ENCODE measurements around the gene B3GNT7.

The B3GNT7 gene

DNA sequence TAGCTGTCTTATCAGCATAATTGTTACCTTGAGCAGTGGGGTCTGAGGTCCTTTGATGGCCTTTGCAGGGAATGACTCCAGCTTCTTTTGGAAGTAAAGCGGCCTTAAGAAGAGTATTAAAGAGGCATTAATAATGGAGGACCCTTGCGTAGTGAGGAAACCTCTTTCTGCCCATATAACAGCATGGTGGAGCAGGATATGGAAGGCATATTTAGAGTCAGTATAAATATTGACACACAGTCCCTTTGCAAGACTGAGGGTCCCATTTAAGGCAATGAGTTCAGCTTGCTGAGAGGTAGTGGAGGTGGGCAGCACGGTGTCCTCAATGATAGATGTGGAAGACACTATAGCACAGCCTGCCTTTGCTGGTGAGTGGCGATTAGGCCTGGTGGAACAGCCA lies 36.1 kb downstream of the B3GNT7 start:
- H3K36me3 ChIP-seq (ENCODE audit: control insufficient read depth in 2 of 2, insufficient read depth in 1 of 2, low read length in 2 of 2): no peaks in the 10 kb centered on the region
- ChIA-PET CTCF (interaction anchor here (1.2 to 1.3 kb wide), 2 partner anchors 17 to 19 kb away, joined by 3 to 4 read pairs; no protein-coding TSS in a partner anchor), POLR2A (no interaction called here)
- no peaks in the 10 kb centered on the region for H3K9me3 ChIP-seq (ENCODE audit: control insufficient read depth, insufficient read depth, low read depth, low read length)
- no peaks in the 10 kb centered on the region for H3K4me1 ChIP-seq (ENCODE audit: control insufficient read depth, insufficient read depth, low read length)
- TF ChIP-seq KLF7 (tag by site-specific recombination; IDR thresholded peaks at IDR 0.05; ENCODE audit: borderline replicate concordance): no peak
- TF ChIP-seq, protein P1, sequence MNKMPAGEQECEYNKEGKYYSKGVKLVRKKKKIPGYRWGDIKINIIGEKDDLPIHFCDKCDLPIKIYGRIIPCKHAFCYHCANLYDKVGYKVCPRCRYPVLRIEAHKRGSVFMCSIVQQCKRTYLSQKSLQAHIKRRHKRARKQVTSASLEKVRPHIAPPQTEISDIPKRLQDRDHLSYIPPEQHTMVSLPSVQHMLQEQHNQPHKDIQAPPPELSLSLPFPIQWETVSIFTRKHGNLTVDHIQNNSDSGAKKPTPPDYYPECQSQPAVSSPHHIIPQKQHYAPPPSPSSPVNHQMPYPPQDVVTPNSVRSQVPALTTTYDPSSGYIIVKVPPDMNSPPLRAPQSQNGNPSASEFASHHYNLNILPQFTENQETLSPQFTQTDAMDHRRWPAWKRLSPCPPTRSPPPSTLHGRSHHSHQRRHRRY (tag by site-specific recombination; IDR thresholded peaks at IDR 0.05): no peak
- no peak for TF ChIP-seq SP3 (tag by site-specific recombination; IDR thresholded peaks at IDR 0.05)
- TF ChIP-seq ZNF529 (tag by site-specific recombination; IDR thresholded peaks at IDR 0.05; ENCODE audit: insufficient replicate concordance): no peak
- TF ChIP-seq, protein P2, sequence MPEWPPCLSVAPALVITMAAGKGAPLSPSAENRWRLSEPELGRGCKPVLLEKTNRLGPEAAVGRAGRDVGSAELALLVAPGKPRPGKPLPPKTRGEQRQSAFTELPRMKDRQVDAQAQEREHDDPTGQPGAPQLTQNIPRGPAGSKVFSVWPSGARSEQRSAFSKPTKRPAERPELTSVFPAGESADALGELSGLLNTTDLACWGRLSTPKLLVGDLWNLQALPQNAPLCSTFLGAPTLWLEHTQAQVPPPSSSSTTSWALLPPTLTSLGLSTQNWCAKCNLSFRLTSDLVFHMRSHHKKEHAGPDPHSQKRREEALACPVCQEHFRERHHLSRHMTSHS (tag by site-specific recombination; IDR thresholded peaks at IDR 0.05): no peak
- TF ChIP-seq ZNF600 (tag by site-specific recombination; IDR thresholded peaks at IDR 0.05): peak; percentile 93
- TF ChIP-seq, protein P3, sequence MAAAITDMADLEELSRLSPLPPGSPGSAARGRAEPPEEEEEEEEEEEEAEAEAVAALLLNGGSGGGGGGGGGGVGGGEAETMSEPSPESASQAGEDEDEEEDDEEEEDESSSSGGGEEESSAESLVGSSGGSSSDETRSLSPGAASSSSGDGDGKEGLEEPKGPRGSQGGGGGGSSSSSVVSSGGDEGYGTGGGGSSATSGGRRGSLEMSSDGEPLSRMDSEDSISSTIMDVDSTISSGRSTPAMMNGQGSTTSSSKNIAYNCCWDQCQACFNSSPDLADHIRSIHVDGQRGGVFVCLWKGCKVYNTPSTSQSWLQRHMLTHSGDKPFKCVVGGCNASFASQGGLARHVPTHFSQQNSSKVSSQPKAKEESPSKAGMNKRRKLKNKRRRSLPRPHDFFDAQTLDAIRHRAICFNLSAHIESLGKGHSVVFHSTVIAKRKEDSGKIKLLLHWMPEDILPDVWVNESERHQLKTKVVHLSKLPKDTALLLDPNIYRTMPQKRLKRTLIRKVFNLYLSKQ (tag by site-specific recombination; IDR thresholded peaks at IDR 0.05; ENCODE audit: borderline replicate concordance): no peak
- no peak overlapping the region for H3K27ac ChIP-seq (ENCODE audit: extremely low read depth, low read depth, low read length)
- no peak overlapping the region for H3K4me3 ChIP-seq (ENCODE audit: low read depth, low read length)

DNA sequence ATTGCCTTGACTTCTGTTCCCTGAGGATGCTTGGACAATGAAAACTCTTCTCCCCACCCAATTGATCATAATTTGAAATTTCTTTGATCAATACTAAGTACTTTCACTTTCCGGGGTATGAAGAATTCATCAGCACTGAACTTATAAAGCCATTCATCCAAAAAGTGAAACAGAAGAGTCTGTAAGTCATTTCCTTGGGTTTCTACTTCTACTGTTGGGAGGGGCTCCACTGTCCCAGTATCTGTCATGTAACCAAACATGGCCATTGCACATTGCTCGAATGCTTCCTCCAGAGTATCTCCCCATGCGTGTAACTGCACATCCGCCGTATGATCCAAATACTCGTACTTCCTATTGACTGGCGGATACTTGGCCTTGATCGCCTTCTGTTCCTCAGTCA lies 38.5 kb downstream of the B3GNT7 start:
- H3K4me3 ChIP-seq (ENCODE audit: low read depth, low read length): no peak overlapping the region
- H3K36me3 ChIP-seq (ENCODE audit: control insufficient read depth in 2 of 2, insufficient read depth in 1 of 2, low read length in 2 of 2): no peaks in the 10 kb centered on the region
- H3K4me1 ChIP-seq (ENCODE audit: control insufficient read depth, insufficient read depth, low read length): no peaks in the 10 kb centered on the region
- no peaks in the 10 kb centered on the region for H3K9me3 ChIP-seq (ENCODE audit: control insufficient read depth, insufficient read depth, low read depth, low read length)
- ChIA-PET POLR2A (no interaction called here), CTCF (interaction anchor here (0.7 kb wide), 1 partner anchor 18 kb away, joined by 3 read pairs; no protein-coding TSS in a partner anchor)
- no peak overlapping the region for H3K27ac ChIP-seq (ENCODE audit: extremely low read depth, low read depth, low read length)
- TF ChIP-seq TRIM28 (IDR thresholded peaks at IDR 0.05; ENCODE audit: borderline replicate concordance, low read length): no peak
- TF ChIP-seq ZNF843 (tag by site-specific recombination; IDR thresholded peaks at IDR 0.05): no peak
- no peak for TF ChIP-seq ZNF335 (tag by site-specific recombination; conservative IDR thresholded peaks at IDR 0.05)
- TF ChIP-seq ZNF664 (tag by site-specific recombination; IDR thresholded peaks at IDR 0.05): no peak
- TF ChIP-seq, protein P2 (tag by site-specific recombination; IDR thresholded peaks at IDR 0.05): no peak
- no peak for TF ChIP-seq ZBTB8A (tag by site-specific recombination; IDR thresholded peaks at IDR 0.05)
- no peak for TF ChIP-seq ZNF521 (tag by site-specific recombination; IDR thresholded peaks at IDR 0.05)

DNA sequence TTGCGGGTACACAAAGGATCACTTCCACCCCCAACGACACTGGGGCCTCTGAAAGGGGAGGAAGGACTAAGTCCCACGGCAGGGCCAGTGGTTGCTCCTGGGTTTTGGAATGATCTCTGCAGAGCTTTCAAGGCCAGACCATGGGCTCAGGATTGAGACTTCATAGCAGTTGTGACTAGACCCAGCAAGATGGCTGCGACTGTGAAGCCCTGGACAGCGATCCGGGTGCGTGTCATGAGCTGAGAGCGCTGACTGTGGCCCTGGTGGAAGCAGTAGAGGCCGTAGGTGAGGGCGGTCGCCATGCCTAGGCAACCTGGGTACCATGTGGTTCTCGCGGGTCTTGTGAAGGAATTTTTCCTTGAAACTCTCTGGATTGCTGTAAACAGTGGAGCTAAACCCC lies 41.4 kb downstream of the B3GNT7 start:
- Histone ChIP-seq H3K27ac (ENCODE audit: extremely low read depth, low read depth, low read length) (no peak overlapping the region), H3K9me3 (ENCODE audit: control insufficient read depth, insufficient read depth, low read depth, low read length) (no peaks in the 10 kb centered on the region), H3K4me1 (ENCODE audit: control insufficient read depth, insufficient read depth, low read length) (no peaks in the 10 kb centered on the region), H3K4me3 (ENCODE audit: low read depth, low read length) (no peak overlapping the region), H3K36me3 (ENCODE audit: control insufficient read depth in 2 of 2, insufficient read depth in 1 of 2, low read length in 2 of 2) (no peaks in the 10 kb centered on the region)
- CTCF ChIA-PET: interaction anchor here (0.7 kb wide), 2 partner anchors 551 to 610 kb away, joined by 3 to 4 read pairs; no protein-coding TSS in a partner anchor
- POLR2A ChIA-PET: interaction anchor here (0.7 kb wide), 1 partner anchor 271 kb away, joined by 3 read pairs; the partner anchor contains the start of gene PTMA
- TF ChIP-seq, protein P4, sequence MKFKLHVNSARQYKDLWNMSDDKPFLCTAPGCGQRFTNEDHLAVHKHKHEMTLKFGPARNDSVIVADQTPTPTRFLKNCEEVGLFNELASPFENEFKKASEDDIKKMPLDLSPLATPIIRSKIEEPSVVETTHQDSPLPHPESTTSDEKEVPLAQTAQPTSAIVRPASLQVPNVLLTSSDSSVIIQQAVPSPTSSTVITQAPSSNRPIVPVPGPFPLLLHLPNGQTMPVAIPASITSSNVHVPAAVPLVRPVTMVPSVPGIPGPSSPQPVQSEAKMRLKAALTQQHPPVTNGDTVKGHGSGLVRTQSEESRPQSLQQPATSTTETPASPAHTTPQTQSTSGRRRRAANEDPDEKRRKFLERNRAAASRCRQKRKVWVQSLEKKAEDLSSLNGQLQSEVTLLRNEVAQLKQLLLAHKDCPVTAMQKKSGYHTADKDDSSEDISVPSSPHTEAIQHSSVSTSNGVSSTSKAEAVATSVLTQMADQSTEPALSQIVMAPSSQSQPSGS (tag by site-specific recombination; IDR thresholded peaks at IDR 0.05; ENCODE audit: low read depth): no peak
- TF ChIP-seq ZNF747 (tag by site-specific recombination; IDR thresholded peaks at IDR 0.05) (no peak), ZEB2 (tag by site-specific recombination; IDR thresholded peaks at IDR 0.05) (no peak), ZNF776 (tag by site-specific recombination; IDR thresholded peaks at IDR 0.05; ENCODE audit: borderline replicate concordance) (no peak), ZNF513 (tag by site-specific recombination; IDR thresholded peaks at IDR 0.05) (no peak), ZNF175 (tag by site-specific recombination; IDR thresholded peaks at IDR 0.05) (no peak), ZFP41 (tag by site-specific recombination; IDR thresholded peaks at IDR 0.05; ENCODE audit: borderline replicate concordance) (no peak), ZNF658 (tag by site-specific recombination; IDR thresholded peaks at IDR 0.05) (no peak), ZSCAN16 (tag by site-specific recombination; IDR thresholded peaks at IDR 0.05) (no peak), ZNF121 (tag by site-specific recombination; IDR thresholded peaks at IDR 0.05) (no peak), ZNF24 (tag by site-specific recombination; IDR thresholded peaks at IDR 0.05) (no peak), ZNF16 (tag by site-specific recombination; IDR thresholded peaks at IDR 0.05; ENCODE audit: low read depth) (no peak), ZNF561 (tag by site-specific recombination; IDR thresholded peaks at IDR 0.05; ENCODE audit: borderline replicate concordance) (no peak)

All from HEK293 (cell line).